Gastroesophageal sphincter (tissue), 3 donors: ENCODE results near the gene HDAC6.

ENCODE experiments used
- CTCF ChIP-seq, 4 experiments: fragments of 200-600 bp in 2 of 4; fragments of 450-650 bp in 2 of 4; sonication (generic) in 1 of 4; IDR thresholded peaks; one replicate each; pipeline ENCODE4 v1.5.1; 2017 to 2019; ENCODE audit warnings: antibody characterized with exemption in 4 of 4, mild to moderate bottlenecking in 2 of 4, moderate library complexity in 2 of 4
- EP300 ChIP-seq: sonication (generic); formaldehyde crosslinking; IDR thresholded peaks from one replicate; pipeline ENCODE4 v1.6.1; 2017; ENCODE audit warnings: antibody characterized with exemption, mild to moderate bottlenecking
- POLR2A ChIP-seq, 2 donors: fragments of 450-650 bp; IDR thresholded peaks; one replicate each; pipeline ENCODE4 v1.6.1; 2017; ENCODE audit warnings: antibody characterized with exemption in 2 of 2, mild to moderate bottlenecking in 2 of 2, moderate library complexity in 1 of 2
- POLR2AphosphoS5 ChIP-seq: sonication (generic); formaldehyde crosslinking; IDR thresholded peaks from one replicate; pipeline ENCODE4 v1.6.1; 2017; ENCODE audit warnings: antibody characterized with exemption

- no peak for TF ChIP-seq CTCF (IDR thresholded peaks at IDR 0.05)
- no peak for TF ChIP-seq POLR2A (IDR thresholded peaks at IDR 0.05)
- TF ChIP-seq POLR2AphosphoS5 = no peak
- no peak for TF ChIP-seq EP300
These were observed 48.1 kb upstream of the HDAC6 start for GRCh38 chrX:48753708-48754228.
